H1 (cell line): Measurements from ENCODE around the gene FOSL1. TPM values are rescaled to one million over a fixed set of nuclear protein-coding genes. Genes with fewer than 3 reads are reported as not detected.

Experiments used
- CTCF ChIA-PET: fragments of 300-600 bp; sonication (Branson Sonifier 250); formaldehyde crosslinking; loops from one replicate; lab custom pipeline; 2021; ENCODE audit not compliant: partially characterized antibody; lab: Charles Lee
- POLR2A ChIA-PET: fragments of 300-600 bp; sonication (Branson Sonifier 250); formaldehyde crosslinking; loops from one replicate; lab custom pipeline; 2021; ENCODE audit warnings: inconsistent platforms; ENCODE audit not compliant: partially characterized antibody; lab: Charles Lee
- DNase-seq, 2 experiments: peaks; one replicate each; pipeline versions ENCODE4 v3.0.0 to v3.0.0-alpha.2; 2010 to 2022; ENCODE audit warnings: low spot score in 2 of 2, low read depth in 1 of 2, mixed read lengths in 1 of 2
- FAIRE-seq: peaks from 2 replicates; lab custom pipeline; 2011; peaks lifted over from hg19 to GRCh38; lab: Jason Lieb, UNC
- H2AFZ ChIP-seq: 2 replicates; pipeline ENCODE4 v1.8.1; 2012; ENCODE audit warnings: low read length, inconsistent platforms
- H2AK5ac ChIP-seq: 2 replicates; pipeline ENCODE4 v1.6.1; 2013; ENCODE audit warnings: low read depth, low read length
- H2BK120ac ChIP-seq: replicated peaks from 2 replicates; pipeline ENCODE3; 2013; ENCODE audit warnings: low read depth, low read length, inconsistent platforms
- H2BK12ac ChIP-seq: 2 replicates; pipeline ENCODE4 v1.6.1; 2013; ENCODE audit warnings: low read depth, low read length
- H2BK15ac ChIP-seq: 2 replicates; pipeline ENCODE4 v1.6.1; 2013; ENCODE audit warnings: low read length
- H2BK20ac ChIP-seq: 2 replicates; pipeline ENCODE4 v1.6.1; 2013; ENCODE audit warnings: low read length
- H2BK5ac ChIP-seq: 2 replicates; pipeline ENCODE4 v1.6.1; 2013; ENCODE audit warnings: low read depth, low read length
- H3K14ac ChIP-seq: 2 replicates; pipeline ENCODE4 v1.6.1; 2013; ENCODE audit warnings: inconsistent platforms; ENCODE audit not compliant: insufficient read length
- H3K18ac ChIP-seq: 2 replicates; pipeline ENCODE4 v1.6.1; 2013; ENCODE audit warnings: low read length; ENCODE audit errors: extremely low read depth
- H3K23ac ChIP-seq: 2 replicates; pipeline ENCODE4 v1.6.1; 2013; ENCODE audit warnings: inconsistent platforms; ENCODE audit not compliant: insufficient read length
- H3K23me2 ChIP-seq: 2 replicates; pipeline ENCODE4 v1.6.1; 2013; ENCODE audit warnings: low read depth, low read length
- H3K27ac ChIP-seq: 2 replicates; pipeline ENCODE4 v1.6.1; 2011; ENCODE audit warnings: low read depth, low read length, inconsistent platforms
- H3K27me3 ChIP-seq, 4 experiments: replicated peaks in 1 of 4; 1 replicate in 1 of 4; 2 replicates in 3 of 4; pipeline versions ENCODE4 v1.6.1 to v1.8.1; 2011 to 2013; ENCODE audit warnings: low read length in 3 of 4, mild to moderate bottlenecking in 3 of 4, inconsistent platforms in 2 of 4, mixed read lengths in 2 of 4, moderate library complexity in 1 of 4; ENCODE audit not compliant: control insufficient read depth in 3 of 4, insufficient read depth in 3 of 4; ENCODE audit errors: extremely low read depth in 1 of 4
- H3K36me3 ChIP-seq, 4 experiments: 2 replicates each; pipeline versions ENCODE4 v1.6.1 to v1.8.1; 2011 to 2013; ENCODE audit warnings: mild to moderate bottlenecking in 4 of 4, low read length in 3 of 4, moderate library complexity in 2 of 4, control low read depth in 1 of 4, inconsistent platforms in 1 of 4; ENCODE audit not compliant: insufficient read depth in 4 of 4, control insufficient read depth in 2 of 4
- H3K4ac ChIP-seq: replicated peaks from 2 replicates; pipeline ENCODE3; 2013; ENCODE audit warnings: low read length, low read depth, mixed read lengths, inconsistent platforms; ENCODE audit not compliant: insufficient read length
- H3K4me1 ChIP-seq, 4 experiments: replicated peaks in 1 of 4; 1 replicate in 1 of 4; 2 replicates in 3 of 4; pipeline versions ENCODE4 v1.6.1 to v1.8.1; 2011 to 2013; ENCODE audit warnings: low read length in 3 of 4, inconsistent platforms in 2 of 4, mixed read lengths in 1 of 4; ENCODE audit not compliant: insufficient read depth in 4 of 4, control insufficient read depth in 3 of 4
- H3K4me2 ChIP-seq, 2 experiments: 2 replicates each; pipeline versions ENCODE4 v1.6.1 to v1.8.1; 2011 to 2013; ENCODE audit warnings: low read depth in 2 of 2, low read length in 2 of 2, control low read depth in 1 of 2, inconsistent platforms in 1 of 2, mild to moderate bottlenecking in 1 of 2; ENCODE audit not compliant: insufficient read depth in 1 of 2
- H3K4me3 ChIP-seq, 4 experiments: fragments of 200-600, 300-600 bp in 1 of 4; sonication (generic), shearing (Covaris generic), sonication (Bioruptor Twin) in 1 of 4; 2 replicates each; pipeline versions ENCODE4 v1.5.1 to v1.8.1; 2011 to 2016; ENCODE audit warnings: low read length in 4 of 4, low read depth in 3 of 4, control low read depth in 2 of 4, inconsistent platforms in 2 of 4, mild to moderate bottlenecking in 2 of 4, mixed read lengths in 1 of 4, moderate library complexity in 1 of 4; ENCODE audit not compliant: insufficient read depth in 2 of 4; ENCODE audit errors: extremely low read depth in 1 of 4
- H3K56ac ChIP-seq: replicated peaks from 2 replicates; pipeline ENCODE3; 2013; ENCODE audit warnings: low read depth, mild to moderate bottlenecking, mixed read lengths, low read length, inconsistent platforms; ENCODE audit not compliant: insufficient read length
- H3K79me1 ChIP-seq: 2 replicates; pipeline ENCODE4 v1.6.1; 2013; ENCODE audit warnings: low read depth, low read length, control low read depth
- H3K79me2 ChIP-seq, 2 experiments: 2 replicates each; pipeline versions ENCODE4 v1.6.1 to v1.8.1; 2012 to 2013; ENCODE audit warnings: low read length in 2 of 2, mild to moderate bottlenecking in 2 of 2, inconsistent platforms in 1 of 2; ENCODE audit not compliant: insufficient read depth in 2 of 2, control insufficient read depth in 1 of 2
- H3K9ac ChIP-seq, 4 experiments: replicated peaks in 1 of 4; 1 replicate in 1 of 4; 2 replicates in 3 of 4; pipeline versions ENCODE4 v1.6.1 to v1.8.1; 2011 to 2013; ENCODE audit warnings: low read depth in 3 of 4, low read length in 3 of 4, control low read depth in 2 of 4, mild to moderate bottlenecking in 2 of 4, moderate library complexity in 2 of 4, inconsistent platforms in 1 of 4; ENCODE audit errors: extremely low read depth in 1 of 4
- H3K9me3 ChIP-seq, 2 experiments: 2 replicates each; pipeline versions ENCODE4 v1.6.1 to v1.8.1; 2012 to 2013; ENCODE audit warnings: mild to moderate bottlenecking in 2 of 2, moderate library complexity in 2 of 2, control low read depth in 1 of 2, inconsistent platforms in 1 of 2, low read depth in 1 of 2, low read length in 1 of 2, mixed read lengths in 1 of 2; ENCODE audit not compliant: insufficient read depth in 2 of 2
- H4K20me1 ChIP-seq, 2 experiments: replicated peaks in 1 of 2; 2 replicates each; pipeline versions ENCODE3 to v1.8.1; 2011 to 2013; ENCODE audit warnings: inconsistent platforms in 2 of 2, low read length in 2 of 2, mild to moderate bottlenecking in 1 of 2; ENCODE audit not compliant: insufficient read depth in 2 of 2, control insufficient read depth in 1 of 2
- H4K5ac ChIP-seq: 2 replicates; pipeline ENCODE4 v1.6.1; 2013; ENCODE audit warnings: low read length, low read depth, mixed read lengths, inconsistent platforms; ENCODE audit not compliant: insufficient read length
- H4K8ac ChIP-seq: 2 replicates; pipeline ENCODE4 v1.8.0; 2013; ENCODE audit warnings: mild to moderate bottlenecking, moderate library complexity, low read length, inconsistent platforms; ENCODE audit not compliant: insufficient read depth; ENCODE audit errors: extremely low read depth
- H4K91ac ChIP-seq: replicated peaks from 2 replicates; pipeline ENCODE3; 2013; ENCODE audit warnings: low read length, mixed read lengths, inconsistent platforms; ENCODE audit not compliant: insufficient read length
- BACH1 ChIP-seq: IDR thresholded peaks from 2 replicates; pipeline ENCODE4 v1.6.1; 2012; ENCODE audit warnings: low read length, improper control_type of control experiment
- CTBP2 ChIP-seq: IDR thresholded peaks from 2 replicates; pipeline ENCODE4 v1.7.0; 2011; ENCODE audit warnings: borderline replicate concordance, mild to moderate bottlenecking, moderate library complexity, mixed read lengths, low read length; ENCODE audit not compliant: insufficient read depth, insufficient read length
- HDAC6 ChIP-seq: IDR thresholded peaks from one replicate; pipeline ENCODE4 v1.7.1; 2012; ENCODE audit warnings: low read depth, mild to moderate bottlenecking, inconsistent platforms, low read length, moderate library complexity
- PHF8 ChIP-seq: fragments of 200-600 bp; sonication (generic); conservative IDR thresholded peaks from 2 replicates; pipeline ENCODE4 v1.7.1; 2012; ENCODE audit warnings: low read depth, mild to moderate bottlenecking, inconsistent platforms, low read length, moderate library complexity
- RAD21 ChIP-seq, 2 experiments: IDR thresholded peaks in 1 of 2; conservative IDR thresholded peaks in 1 of 2; 2 replicates each; pipeline ENCODE4 v1.6.1; 2011; ENCODE audit warnings: low read depth in 2 of 2, low read length in 2 of 2, improper control_type of control experiment in 1 of 2, inconsistent platforms in 1 of 2, mild to moderate bottlenecking in 1 of 2, moderate library complexity in 1 of 2
- RBBP5 ChIP-seq: IDR thresholded peaks from 2 replicates; pipeline ENCODE4 v1.7.1; 2012; ENCODE audit warnings: low read depth, mild to moderate bottlenecking, inconsistent platforms, low read length, moderate library complexity, borderline replicate concordance
- TAF1 ChIP-seq: IDR thresholded peaks from 2 replicates; pipeline ENCODE4 v1.6.1; 2011; ENCODE audit warnings: mild to moderate bottlenecking, low read depth, low read length
- WGBS, 2 experiments: shearing (Covaris generic) in 1 of 2; methylation state at CpG; one replicate each; pipeline versions ENCODE4 v1.1.6 to v1.1.7; 2013 to 2015; ENCODE audit warnings: low lambda C conversion rate in 2 of 2, mixed read lengths in 2 of 2, inconsistent platforms in 1 of 2, low coverage in 1 of 2, missing lambda C conversion rate in 1 of 2; ENCODE audit not compliant: insufficient replicate concordance in 2 of 2, insufficient coverage in 1 of 2, insufficient read length in 1 of 2; ENCODE audit errors: extremely low coverage in 1 of 2, missing lambda C conversion rate in 1 of 2; 5-methylcytosine and 5-hydroxymethylcytosine counted together
- polyA plus RNA-seq, 7 experiments: library from polyadenylated mRNA; depleted of rRNA in 3 of 7; stranded (reverse) in 5 of 7; unstranded in 2 of 7; fragments of >200 nt in 5 of 7; fragments of 200-250 nt in 2 of 7; gene quantifications; 1 replicate in 5 of 7; 2 replicates in 1 of 7; 4 replicates in 1 of 7; pipeline versions ENCODE4 v1.2.1 to v1.2.3, GENCODE V29; 2011 to 2013; ENCODE audit warnings: missing spikeins in 2 of 7, mixed read lengths in 2 of 7
- total RNA-seq: library from RNA; stranded (reverse); fragmentation: NEBNext Ultra II Directional; extraction: Animal tissue kit (Norgen Biotek cat#: 25700); gene quantifications from 2 replicates; pipeline ENCODE4 v1.2.1, GENCODE V29; 2021
- TF ChIP-seq, protein P1 (sequence below), 3 experiments: IDR thresholded peaks; 1 replicate in 2 of 3; 2 replicates in 1 of 3; pipeline versions ENCODE4 v1.5.1 to v1.6.1; 2011; ENCODE audit warnings: low read length in 3 of 3, mild to moderate bottlenecking in 3 of 3, inconsistent platforms in 2 of 3, low read depth in 1 of 3, moderate library complexity in 1 of 3; ENCODE audit not compliant: insufficient read depth in 1 of 3; ENCODE audit errors: control extremely low read depth in 1 of 3

The FOSL1 gene
- total and polyA plus RNA-seq, 2 of the 8 experiments (the other 6 are each of a cell fraction or from before 2014, with no cell fraction given) = 6.3 to 7.2 TPM

GRCh38 chr11:65842144-65842543 lies 58.0 kb downstream of the FOSL1 start:
- POLR2A ChIA-PET = interaction anchor here (1.5 to 38.3 kb wide), 2 partner anchors 9 to 33 kb away, joined by 5 to 1071 read pairs; partner anchors contain the start of genes CCDC85B, CFL1, CTSW and EFEMP2

More at GRCh38 chr11:65842144-65842543, 58.0 kb downstream of the FOSL1 start:
- DNase-seq = no peak
- no peak overlapping the region for H4K5ac ChIP-seq
- H3K36me3 ChIP-seq = no peaks in the 10 kb centered on the region
- no peak overlapping the region for H2BK120ac ChIP-seq
- H3K27ac ChIP-seq = no peak overlapping the region
- H4K8ac ChIP-seq = no peak overlapping the region
- CTCF ChIA-PET = interaction anchor here (1.9 to 15.2 kb wide), 3 partner anchors 9 to 43 kb away, joined by 7 to 283 read pairs (median 48); partner anchors contain the start of genes CCDC85B, CTSW, FIBP and SNX32
- H2BK15ac ChIP-seq = no peak overlapping the region
- H2AK5ac ChIP-seq = no peak overlapping the region
- no peak overlapping the region for H2BK12ac ChIP-seq
- no peak overlapping the region for H2BK20ac ChIP-seq
- no peak overlapping the region for H3K18ac ChIP-seq
- no peaks in the 10 kb centered on the region for H3K79me1 ChIP-seq
- H3K9me3 ChIP-seq = no peaks in the 10 kb centered on the region
- H3K4me1 ChIP-seq = no peaks in the 10 kb centered on the region
- TF ChIP-seq BACH1 (no peak), RBBP5 (no peak), TAF1 (no peak), HDAC6 (no peak), RAD21 (IDR thresholded peaks at IDR 0.05 in 1 of 2, conservative IDR thresholded peaks at IDR 0.05 in 1 of 2; ENCODE audit: low read depth in 2 of 2, low read length in 2 of 2) (no peak), CTBP2 (no peak), PHF8 (no peak)
- TF ChIP-seq, protein P1, sequence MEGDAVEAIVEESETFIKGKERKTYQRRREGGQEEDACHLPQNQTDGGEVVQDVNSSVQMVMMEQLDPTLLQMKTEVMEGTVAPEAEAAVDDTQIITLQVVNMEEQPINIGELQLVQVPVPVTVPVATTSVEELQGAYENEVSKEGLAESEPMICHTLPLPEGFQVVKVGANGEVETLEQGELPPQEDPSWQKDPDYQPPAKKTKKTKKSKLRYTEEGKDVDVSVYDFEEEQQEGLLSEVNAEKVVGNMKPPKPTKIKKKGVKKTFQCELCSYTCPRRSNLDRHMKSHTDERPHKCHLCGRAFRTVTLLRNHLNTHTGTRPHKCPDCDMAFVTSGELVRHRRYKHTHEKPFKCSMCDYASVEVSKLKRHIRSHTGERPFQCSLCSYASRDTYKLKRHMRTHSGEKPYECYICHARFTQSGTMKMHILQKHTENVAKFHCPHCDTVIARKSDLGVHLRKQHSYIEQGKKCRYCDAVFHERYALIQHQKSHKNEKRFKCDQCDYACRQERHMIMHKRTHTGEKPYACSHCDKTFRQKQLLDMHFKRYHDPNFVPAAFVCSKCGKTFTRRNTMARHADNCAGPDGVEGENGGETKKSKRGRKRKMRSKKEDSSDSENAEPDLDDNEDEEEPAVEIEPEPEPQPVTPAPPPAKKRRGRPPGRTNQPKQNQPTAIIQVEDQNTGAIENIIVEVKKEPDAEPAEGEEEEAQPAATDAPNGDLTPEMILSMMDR (IDR thresholded peaks at IDR 0.05; ENCODE audit: control extremely low read depth in 1 of 3, insufficient read depth in 1 of 3, low read depth in 1 of 3, low read length in 3 of 3) = no peak
- TF ChIP-seq, all 59 proteins: peak for 0
- Histone ChIP-seq H3K4ac (no peak overlapping the region), H2BK5ac (no peak overlapping the region), H3K9ac (no peak overlapping the region), H3K23ac (no peak overlapping the region), H3K56ac (no peak overlapping the region), H4K91ac (no peak overlapping the region), H3K14ac (no peak overlapping the region), H3K4me2 (no peak overlapping the region), H3K23me2 (no peaks in the 10 kb centered on the region), H3K79me2 (no peaks in the 10 kb centered on the region), H2AFZ (no peak overlapping the region), H3K4me3 (no peak overlapping the region), H4K20me1 (no peaks in the 10 kb centered on the region), H3K27me3 (no peaks in the 10 kb centered on the region)
- no peak for FAIRE-seq
- whole genome bisulfite sequencing, 2 experiments = 95% methylated on average over 4 of the region's 4 CpGs; no CpG with 5 or more reads in 1 of the 2 experiments
